ENCODE results near the gene PRRG4.
"Not testable (repeated sequence)": the region's sequence is repeated elsewhere in the genome, so short reads cannot be mapped to it uniquely, and the experiment has no call there.

Gene PRRG4

DNA sequence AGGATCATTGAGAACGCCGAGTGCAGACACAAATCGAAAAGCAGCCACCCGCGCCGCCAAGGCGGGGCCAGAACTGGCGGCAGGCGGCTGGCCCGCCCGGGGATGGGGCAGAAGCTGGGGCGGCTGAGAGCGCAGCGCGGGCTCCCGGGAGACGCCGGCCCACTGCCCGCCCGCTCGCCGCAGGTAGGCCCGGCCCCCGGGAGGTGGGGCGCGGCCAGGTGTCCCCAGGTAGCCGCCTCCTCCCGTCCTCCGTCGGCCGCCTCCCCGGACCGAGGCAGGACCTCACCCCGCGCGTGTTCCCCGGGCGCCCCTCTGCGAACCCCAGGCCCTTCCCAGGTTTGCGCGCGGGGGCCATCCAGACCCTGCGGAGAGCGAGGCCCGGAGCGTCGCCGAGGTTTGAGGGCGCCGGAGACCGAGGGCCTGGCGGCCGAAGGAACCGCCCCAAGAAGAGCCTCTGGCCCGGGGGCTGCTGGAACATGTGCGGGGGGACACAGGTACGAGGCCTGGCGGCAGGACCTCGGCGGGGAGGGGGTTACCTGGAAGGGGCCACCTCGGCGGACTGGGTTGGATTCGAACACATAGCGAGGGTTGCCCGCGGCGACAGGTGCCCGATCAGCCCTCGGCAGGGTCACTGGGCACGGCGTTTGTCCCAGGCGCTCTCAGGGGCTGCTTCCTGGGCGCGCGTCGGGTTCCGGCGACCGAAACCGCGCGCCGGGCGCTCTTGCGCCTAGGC is at the start of gene PRRG4:
PRRG4 (plus strand) TSS at position 248 of the 733 bp plus-strand sequence. CDS start 603 bp downstream, outside the sequence.
- DNase-seq (ENCODE audit: low read depth in 4 of 4, low spot score in 1 of 4), result peak in 2 of 4 experiments; percentile 14 to 42

DNA sequence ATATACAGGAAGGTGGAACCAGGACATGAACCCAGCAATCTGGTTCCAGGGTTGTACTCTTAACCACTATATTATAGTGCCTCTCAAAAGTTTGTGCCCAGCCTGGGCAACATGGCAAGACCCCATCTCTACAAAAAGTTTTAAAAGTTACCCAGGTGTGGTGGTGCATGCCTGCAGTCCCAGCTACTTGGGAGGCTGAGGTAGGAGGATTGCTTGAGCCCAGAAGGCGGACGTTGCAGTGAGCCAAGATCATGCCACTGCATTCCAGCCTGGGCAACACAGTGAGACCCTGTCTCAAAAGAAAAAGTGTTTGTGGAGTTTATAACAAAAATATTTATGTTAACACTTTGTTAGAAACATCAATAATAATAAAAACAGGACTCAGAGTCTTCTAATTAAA is 48.9 kb upstream of the PRRG4 start:
- not testable (repeated sequence) for DNase-seq (ENCODE audit: low read depth in 4 of 4, low spot score in 1 of 4)

DNA sequence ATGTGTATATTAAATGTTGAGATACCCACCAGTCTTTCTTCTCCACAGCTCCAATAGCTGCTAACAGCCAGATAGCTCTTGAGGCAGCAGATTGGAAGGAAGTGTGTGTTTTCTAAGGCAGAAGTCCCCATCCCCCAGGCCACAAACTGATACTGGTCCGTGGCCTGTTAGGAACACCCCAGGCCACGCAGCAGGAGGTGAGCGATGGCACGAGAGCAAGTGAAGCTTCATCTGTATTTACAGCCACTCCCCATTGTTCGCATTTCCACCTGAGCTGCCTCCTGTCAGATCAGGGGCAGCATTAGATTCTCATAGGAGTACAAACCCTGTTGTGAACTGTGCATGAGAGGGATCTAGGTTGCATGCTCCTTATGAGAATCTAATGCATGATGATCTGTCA is 48.0 kb upstream of the PRRG4 start:
- no peak for DNase-seq (ENCODE audit: low read depth in 4 of 4, low spot score in 1 of 4)

DNA sequence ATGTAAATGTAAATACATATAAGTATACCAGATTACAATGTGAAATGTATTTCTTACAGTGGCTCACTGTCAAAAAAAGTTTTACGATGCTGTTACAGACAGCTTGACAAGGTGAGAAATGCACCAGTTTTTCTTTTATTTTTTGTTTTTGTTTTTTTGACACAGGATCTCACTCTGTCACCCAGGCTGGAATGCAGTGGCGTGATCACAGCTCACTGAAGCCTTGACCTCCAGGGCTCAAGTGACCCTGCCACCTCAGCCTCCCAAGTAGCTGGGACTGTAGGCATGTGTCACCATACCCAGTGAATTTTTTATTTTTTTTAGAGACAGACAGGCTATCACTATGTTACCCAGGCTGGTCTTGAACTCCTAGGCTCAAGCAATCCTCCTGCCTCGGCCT is 44.5 kb upstream of the PRRG4 start:
- no peak for DNase-seq (ENCODE audit: low read depth in 4 of 4, low spot score in 1 of 4)

DNA sequence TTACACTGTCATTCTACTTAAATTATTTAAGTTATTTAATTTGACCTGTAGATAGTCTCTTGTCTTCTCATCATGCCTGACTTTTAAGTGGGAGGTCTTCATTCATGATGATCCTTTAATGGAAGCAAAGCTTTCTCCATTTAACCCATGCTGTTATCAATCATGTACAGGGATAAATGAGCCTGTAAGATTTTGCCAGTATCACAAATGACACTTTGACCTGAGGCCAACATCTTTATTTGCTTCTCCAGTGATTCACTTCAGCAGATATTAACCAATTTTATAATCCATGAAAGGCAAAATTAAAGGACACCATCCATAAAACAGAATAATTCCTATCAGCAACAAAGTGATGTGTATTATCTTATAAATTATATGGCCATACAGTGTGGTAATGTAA is 42.9 kb upstream of the PRRG4 start:
- DNase-seq (ENCODE audit: low read depth in 4 of 4, low spot score in 1 of 4), result no peak

DNA sequence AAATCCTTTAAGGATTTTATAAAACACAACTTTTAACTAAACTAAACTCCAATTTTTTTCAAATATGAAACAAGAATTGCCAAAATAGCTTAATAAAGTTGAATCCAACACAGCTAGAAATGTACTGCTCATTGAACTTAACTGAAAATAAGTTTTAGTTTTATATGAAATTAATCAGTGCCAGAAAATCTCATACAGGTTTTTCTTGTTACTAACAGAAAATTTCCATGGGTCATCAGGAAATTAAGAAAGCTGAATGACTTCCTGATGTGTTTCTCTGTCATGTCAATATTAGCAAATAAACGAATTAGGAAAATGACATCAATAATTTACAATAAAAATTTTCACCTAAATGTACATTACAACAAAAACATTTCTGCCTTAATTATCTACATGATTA is 38.8 kb upstream of the PRRG4 start:
- DNase-seq (ENCODE audit: low read depth in 4 of 4, low spot score in 1 of 4), result no peak

DNA sequence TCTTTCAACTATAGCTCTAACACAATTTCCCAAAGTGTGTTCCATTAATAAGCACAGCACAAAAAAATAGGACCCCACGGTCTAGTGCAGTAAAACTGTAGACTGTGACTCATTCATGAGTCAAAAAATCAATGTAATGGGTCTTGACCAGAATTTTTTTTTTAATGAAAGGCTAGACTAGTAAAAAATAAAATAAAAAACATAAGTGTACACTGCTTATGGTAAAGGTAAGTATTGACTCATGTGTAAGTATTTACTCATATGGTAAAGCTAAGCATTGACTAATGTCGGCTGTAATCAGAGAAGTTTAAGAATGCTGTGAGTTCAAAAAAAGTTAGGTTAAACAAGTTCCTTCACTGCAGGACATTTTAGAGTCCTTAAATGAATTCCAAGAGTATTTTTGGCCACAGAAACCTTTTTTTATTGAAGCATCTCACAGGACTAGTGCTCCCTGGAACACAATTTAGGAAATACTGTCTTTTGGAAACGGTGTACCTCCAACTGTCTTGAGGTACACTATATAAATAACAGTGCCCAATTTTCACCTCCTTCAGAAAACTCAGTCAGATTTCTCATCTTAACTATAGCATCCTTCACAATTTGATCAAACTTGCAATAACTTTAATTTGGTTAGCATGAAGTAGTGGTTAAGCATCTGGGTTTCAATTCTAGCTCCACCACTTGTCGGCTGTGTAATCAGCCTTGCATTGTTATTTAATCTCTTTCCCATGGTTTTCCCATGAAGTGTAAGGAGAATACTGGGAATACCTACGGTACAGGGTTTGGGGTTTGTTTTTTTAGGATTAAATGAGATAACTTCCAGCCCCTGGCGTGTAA is 37.4 kb upstream of the PRRG4 start:
- DNase-seq (ENCODE audit: low read depth in 4 of 4, low spot score in 1 of 4), result no peak

DNA sequence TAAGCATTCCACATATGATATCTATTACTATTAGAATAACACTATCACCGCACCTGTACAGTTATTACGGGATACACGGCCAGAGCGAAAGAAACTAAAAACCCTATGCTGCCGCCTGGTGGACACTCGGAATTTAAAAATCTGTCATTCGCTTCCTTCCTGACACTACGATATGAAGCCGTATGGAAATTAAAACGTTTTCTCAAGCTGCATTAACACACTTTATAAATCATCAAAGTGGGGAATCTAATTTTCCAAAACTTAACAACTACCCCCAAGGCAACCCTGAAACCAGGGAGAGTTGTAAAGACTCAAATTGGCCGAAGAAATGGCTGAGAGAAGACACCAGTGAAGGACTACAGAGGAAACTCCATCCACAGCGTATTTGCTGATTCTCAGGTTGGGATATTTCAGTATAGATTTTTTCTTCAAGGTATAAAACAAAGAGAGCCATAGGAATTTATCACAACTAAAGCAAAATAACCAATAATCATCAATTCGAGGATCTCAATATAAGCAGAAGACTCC is 36.7 kb upstream of the PRRG4 start:
- DNase-seq (ENCODE audit: low read depth in 4 of 4, low spot score in 1 of 4), result peak; percentile 38 to 53 (median 48)

DNA sequence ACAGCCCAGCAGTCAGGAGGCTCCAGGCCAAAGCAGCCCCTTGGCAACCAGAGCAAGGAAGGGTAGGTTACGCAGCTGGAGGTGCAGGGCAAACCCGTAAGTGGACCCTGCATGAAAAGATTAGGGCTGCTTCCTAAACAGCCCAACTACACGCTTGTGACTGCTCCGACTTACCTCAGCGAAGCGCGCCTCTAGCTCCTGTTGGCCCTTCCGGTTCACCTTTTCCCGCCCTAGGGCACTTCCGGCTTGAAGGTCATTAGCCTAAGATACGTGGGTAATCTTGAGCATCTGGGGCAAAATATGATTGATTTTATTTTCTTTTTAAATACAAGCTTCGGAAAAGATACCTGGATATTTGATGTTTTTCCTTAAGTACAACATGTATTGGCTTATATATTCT is 35.3 kb upstream of the PRRG4 start, which contains the start of gene CCDC73:
CCDC73 (minus strand) TSS at position 224 of the 400 bp plus-strand sequence. CDS start 34,419 bp downstream, outside the sequence.
- no peak for DNase-seq (ENCODE audit: low read depth in 4 of 4, low spot score in 1 of 4)

DNA sequence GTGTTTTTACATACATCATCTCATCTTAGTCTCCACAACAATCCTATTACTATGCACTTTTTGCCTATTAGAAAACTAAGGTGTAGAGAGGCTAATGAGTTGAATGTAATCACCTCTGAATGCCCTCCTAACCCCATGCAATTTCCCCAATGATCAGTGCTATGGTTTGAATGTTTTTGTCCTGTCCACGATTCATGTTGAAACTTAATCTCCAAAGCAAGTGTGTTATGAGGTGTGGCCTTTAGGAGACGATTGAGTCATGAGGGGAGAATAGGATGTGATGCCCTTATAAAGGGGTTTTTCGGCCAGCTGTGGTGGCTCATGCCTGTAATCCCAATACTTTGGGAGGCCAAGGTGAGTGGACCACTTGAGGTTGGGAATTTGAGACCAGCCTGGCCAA is 33.3 kb upstream of the PRRG4 start:
- no peak for DNase-seq (ENCODE audit: low read depth in 4 of 4, low spot score in 1 of 4)

DNA sequence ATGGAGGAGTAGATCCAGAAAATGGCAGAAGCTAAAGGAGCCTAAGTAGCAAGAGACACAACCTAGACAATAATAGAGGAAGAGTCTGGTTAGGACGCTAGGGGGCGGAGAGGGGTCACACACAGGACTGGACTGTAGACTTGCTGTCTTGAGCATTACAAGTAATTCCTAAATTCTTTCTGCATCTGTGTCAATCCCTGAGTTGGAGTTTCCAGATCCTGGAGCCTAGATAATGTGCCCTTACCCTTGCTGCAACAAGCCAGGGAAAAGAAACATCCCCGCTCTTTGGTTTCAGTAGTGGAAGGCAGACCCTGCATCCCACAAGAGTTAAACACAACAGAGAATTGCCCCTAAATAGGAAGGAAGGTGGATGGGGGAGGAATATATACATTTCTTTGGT is 20.4 kb upstream of the PRRG4 start:
- DNase-seq (ENCODE audit: low read depth in 4 of 4, low spot score in 1 of 4), result peak in 3 of 4 experiments; percentile 28 to 55 (median 31)

DNA sequence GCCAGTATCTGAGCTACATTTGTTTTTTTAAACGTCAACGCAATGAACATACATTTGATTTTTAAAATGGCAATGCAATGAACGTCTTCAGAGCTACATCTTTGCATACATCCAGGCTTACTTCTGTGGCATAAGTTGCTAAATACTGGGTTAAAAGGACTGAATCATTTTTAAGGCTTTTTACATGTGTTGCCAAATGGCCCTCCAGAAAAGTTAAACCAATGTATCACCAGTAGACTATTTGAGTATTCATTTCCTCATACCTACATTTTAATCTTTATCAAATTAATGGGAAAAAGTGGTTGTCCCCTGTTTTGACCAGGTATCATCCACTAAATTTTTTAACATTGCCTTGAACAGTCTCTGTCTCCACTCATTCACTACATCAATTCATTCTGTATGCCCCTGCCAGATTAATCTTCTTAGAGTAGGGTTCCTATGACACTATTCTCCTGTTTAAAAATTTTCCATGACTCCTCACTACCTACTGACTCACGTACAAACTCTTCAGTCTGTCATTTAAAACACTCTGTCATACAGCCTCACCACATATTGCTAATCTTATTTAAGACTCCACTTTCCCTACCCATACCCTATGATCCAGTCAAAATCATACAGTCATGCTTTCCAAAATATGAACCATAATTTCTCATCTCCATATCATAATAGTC is 12.4 kb upstream of the PRRG4 start:
- no peak for DNase-seq (ENCODE audit: low read depth in 4 of 4, low spot score in 1 of 4)

DNA sequence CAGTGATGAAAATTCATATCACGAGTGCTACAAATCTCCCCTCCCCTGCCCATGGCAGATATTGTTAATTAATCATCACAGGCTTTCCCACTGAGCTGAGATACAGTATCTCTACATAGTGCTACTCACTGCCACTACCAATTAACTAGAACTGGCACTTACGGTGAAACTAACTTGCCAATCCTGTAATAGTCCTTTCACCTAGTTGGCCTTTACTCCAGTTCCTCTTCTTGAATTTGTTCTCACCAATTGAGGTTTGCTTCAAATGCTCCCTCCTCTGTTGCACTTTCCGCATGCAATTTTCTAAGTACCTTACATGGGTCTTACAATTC is 11.9 kb upstream of the PRRG4 start:
- no peak for DNase-seq (ENCODE audit: low read depth in 4 of 4, low spot score in 1 of 4)

DNA sequence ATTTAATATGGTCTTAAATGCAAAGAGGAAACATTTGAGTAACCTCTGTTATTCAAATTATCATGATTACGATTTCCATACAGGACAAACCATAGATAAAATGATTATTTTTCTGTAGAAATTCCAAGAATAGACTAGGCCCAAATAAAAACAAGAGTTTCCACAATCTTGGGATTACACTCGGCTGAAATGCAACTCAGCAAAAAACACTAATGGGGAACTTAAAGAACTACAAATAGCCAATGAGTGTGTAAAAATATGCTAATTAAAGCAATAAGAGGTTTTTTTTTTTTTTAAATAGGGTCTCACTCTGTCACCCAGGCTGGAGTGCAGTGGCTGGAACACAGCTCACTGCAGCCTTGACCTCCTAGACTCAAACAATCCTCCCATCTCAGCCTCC is 10.5 kb upstream of the PRRG4 start:
- DNase-seq (ENCODE audit: low read depth in 4 of 4, low spot score in 1 of 4), result no peak

DNA sequence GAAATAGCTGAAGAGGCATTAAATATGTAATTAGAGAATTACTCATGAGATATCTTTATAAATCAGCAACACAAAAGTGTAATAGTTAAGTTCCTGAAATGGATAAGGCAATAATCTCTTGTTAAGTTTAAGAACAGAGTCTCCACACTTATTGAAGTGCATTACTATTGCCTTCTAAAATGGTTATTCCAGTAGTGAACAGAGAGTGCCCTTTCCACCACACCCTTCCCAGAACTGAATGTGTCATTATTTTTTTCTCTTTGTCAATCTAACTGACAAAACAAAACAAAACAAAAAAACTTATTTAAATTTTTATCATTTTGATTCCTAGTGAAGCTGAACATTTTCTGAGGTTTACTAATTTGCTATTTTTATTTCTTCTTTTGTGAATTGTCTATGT is 9.2 kb upstream of the PRRG4 start:
- no peak for DNase-seq (ENCODE audit: low read depth in 4 of 4, low spot score in 1 of 4)

DNA sequence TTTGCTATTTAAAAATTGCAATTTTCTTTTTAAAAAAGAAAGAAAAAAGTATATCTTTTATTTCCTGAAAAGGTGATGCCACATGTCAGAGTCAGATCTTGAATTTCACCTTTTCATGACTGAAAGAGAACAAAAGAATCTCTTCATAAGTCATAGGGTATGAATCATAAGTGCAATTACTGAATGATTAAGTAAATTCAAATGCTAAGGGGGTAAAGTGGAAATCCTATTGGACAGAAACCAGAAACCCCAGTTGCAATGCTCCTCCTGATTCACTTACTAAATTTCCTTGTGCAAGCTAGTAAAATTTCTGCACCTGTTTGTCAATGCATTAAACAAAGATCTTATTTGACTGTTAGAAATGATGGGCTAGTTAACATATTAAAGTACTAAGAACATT is 8.2 kb upstream of the PRRG4 start:
- DNase-seq (ENCODE audit: low read depth in 4 of 4, low spot score in 1 of 4), result no peak

DNA sequence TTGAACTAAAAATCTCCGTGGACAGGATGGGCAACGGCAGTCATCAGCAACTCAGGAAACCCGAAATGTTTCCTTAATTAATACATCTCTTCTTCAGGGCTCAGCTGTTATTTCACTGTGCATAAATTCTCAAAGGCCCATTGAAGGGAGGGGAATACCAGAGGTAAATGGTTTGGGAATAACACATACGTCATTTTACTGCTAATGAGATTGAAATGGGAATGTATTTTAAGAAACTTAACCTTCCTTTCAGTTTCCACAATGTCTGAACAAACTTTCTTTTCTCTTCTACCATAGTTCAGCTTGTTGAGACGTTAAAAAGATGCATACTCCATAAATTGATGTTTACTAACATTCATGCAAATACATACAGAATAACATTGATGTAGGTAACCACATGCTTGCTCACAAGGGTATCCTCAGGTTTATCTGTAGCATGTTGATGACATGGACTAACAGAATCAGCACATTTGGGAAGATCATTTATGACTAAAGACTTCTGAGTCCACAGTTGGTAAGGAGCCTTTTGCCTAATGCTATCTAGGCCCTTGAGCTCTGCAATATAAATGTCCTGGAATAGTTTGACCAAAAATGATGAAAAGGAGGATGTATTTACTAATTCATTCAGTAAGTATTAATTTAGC is 7.7 kb upstream of the PRRG4 start:
- no peak for DNase-seq (ENCODE audit: low read depth in 4 of 4, low spot score in 1 of 4)

DNA sequence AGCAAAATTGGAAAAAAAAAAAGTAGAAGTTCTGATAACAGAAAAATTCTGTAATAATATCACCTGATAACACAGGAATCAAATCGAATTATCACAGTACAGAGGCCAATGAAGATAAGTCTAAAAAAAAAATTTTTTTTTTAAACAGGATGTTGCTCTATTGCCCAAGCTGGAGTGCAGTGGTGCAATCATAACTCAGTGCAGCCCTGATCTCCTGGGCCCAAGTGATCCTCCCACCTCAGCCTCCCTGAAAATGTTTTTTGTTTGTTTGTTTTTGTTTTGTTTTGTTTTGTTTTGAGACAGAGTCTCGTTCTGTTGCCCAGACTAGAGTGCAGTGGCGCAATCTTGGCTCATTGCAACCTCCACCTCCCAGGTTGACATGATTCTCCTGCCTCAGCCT is 6.1 kb upstream of the PRRG4 start:
- not testable (repeated sequence) for DNase-seq (ENCODE audit: low read depth in 4 of 4, low spot score in 1 of 4)

DNA sequence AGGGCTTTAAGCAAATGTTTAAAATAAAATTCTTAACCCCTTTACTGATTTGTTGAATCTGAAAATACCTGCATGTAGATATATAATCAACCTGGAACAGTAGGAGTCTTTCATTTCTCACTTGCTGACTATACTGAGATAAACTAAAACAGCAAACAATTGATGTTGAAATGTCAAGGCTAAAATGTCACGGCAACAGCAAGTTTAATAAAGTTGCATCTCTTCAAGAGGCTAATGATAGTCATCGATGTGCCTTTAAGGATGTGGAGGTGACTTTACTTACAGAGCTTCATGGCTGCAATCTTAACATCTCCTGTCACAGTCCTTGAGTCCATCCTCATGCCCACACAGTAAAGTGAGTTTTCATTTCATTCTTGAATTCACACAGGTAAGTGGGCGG is 3.6 kb upstream of the PRRG4 start:
- DNase-seq (ENCODE audit: low read depth in 4 of 4, low spot score in 1 of 4), result no peak

DNA sequence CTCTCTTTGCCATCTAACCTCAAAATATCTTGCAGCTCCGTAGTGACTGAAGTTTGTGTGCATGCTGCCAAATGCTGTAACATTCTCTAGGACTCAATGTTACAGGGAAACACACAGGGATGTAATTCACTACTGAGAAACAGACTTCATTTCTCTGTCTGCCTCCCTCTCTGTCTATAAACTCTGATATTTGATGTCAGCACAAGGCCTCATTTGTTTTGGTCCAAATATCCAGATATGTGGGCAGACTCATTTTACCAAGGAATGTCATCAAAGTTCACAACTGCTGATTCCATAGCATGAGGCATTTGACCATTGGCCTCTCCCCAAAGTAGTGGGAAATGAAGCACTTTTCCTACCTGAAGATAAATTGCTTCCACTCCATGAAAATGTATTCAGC is 2.5 kb upstream of the PRRG4 start:
- no peak for DNase-seq (ENCODE audit: low read depth in 4 of 4, low spot score in 1 of 4)

DNA sequence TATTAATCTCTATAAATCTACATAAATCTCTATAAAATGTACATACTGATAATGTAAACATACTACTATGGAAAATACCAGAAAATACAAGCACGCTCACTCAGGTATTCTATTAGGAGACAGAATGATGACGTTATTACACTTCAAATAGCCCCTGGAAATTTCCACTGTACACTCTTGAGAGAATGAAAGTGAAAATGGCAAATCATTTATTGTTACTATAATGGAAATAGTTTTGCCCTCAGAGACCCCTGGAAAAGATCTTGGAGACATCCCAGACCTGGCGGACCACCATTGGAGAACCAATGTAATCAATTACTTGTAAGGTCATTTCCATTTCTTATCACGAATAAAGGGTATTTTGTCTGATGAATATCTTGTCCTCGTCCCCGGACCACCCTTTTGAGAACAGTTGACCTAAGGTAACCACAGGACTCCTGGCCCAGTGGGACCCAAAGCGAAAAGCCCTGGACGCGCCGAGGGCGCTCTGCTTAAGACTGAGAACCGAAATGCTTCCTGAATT is 509 bp upstream of the PRRG4 start:
- no peak for DNase-seq (ENCODE audit: low read depth in 4 of 4, low spot score in 1 of 4)
